NT2/D1 (cell line): ENCODE data around the gene ORMDL2.
"Not testable (repeated sequence)": the region's sequence is repeated elsewhere in the genome, so short reads cannot be mapped to it uniquely, and the experiment has no call there.

Experiments
- DNase-seq: peaks from one replicate; pipeline ENCODE4 v3.0.0-alpha.2; 2011; ENCODE audit warnings: low read depth, low spot score
- H3K27me3 ChIP-seq: 2 replicates; pipeline ENCODE4 v1.6.0; 2011; ENCODE audit warnings: mild to moderate bottlenecking; ENCODE audit not compliant: insufficient read length, insufficient read depth
- H3K36me3 ChIP-seq: 2 replicates; pipeline ENCODE4 v1.6.1; 2011; ENCODE audit warnings: mild to moderate bottlenecking, low read length, mixed read lengths; ENCODE audit not compliant: insufficient read depth, insufficient read length
- H3K4me1 ChIP-seq: 2 replicates; pipeline ENCODE4 v1.5.1; 2011; ENCODE audit not compliant: insufficient read depth, insufficient read length
- H3K4me3 ChIP-seq: 2 replicates; pipeline ENCODE4 v1.5.1; 2011; ENCODE audit warnings: low read depth; ENCODE audit not compliant: insufficient read length
- H3K9ac ChIP-seq: 2 replicates; pipeline ENCODE4 v1.6.0; 2011; ENCODE audit warnings: low read depth; ENCODE audit not compliant: insufficient read length
- H3K9me3 ChIP-seq: 2 replicates; pipeline ENCODE4 v1.5.1; 2011; ENCODE audit warnings: mild to moderate bottlenecking, low read length; ENCODE audit not compliant: insufficient read depth
- SUZ12 ChIP-seq: IDR thresholded peaks from 2 replicates; pipeline ENCODE4 v1.6.1; 2011; ENCODE audit not compliant: insufficient read length, insufficient read depth; ENCODE audit errors: extremely low read depth
- YY1 ChIP-seq: IDR thresholded peaks from 2 replicates; pipeline ENCODE4 v1.6.1; 2011; ENCODE audit not compliant: insufficient read length, insufficient read depth
- ZNF274 ChIP-seq: IDR thresholded peaks from 2 replicates; pipeline ENCODE4 v1.6.1; 2011; ENCODE audit warnings: mild to moderate bottlenecking, low read depth, low read length

Gene ORMDL2

GRCh38 chr12:55861396-55861795, 43.6 kb downstream of the ORMDL2 start:
- H3K9me3 ChIP-seq: peaks cover 10% of the 10 kb centered on the region; the same call in 1 of the 2 replicates
- H3K27me3 ChIP-seq: no peaks in the 10 kb centered on the region
- no peak for TF ChIP-seq ZNF274
- H3K9ac ChIP-seq: no peak overlapping the region
- no peak overlapping the region for H3K4me3 ChIP-seq
- peaks cover under 1% of the 10 kb centered on the region for H3K4me1 ChIP-seq
- DNase-seq: no peak
- H3K36me3 ChIP-seq: no peaks in the 10 kb centered on the region

DNA sequence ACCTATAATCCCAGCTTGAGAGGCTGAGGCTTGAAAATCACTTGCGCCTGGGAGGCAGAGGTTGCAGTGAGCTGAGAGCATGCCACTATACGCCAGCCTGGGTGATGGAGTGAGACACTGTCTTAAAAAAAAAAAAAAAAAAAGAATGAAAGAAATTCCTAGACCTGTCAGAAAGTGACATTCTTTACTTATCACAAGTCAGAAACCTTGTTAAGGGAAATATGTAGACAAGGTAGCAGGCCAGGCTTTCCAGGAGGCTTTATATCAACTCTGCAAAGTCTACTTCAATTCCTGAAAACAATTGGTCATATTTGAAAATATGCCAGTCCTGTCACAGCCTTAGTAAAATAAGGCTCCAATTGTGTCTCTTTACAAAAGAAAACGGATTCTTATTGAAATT, 44.0 kb downstream of the ORMDL2 start:
- H3K9me3 ChIP-seq: peaks cover 10% of the 10 kb centered on the region; the same call in 1 of the 2 replicates
- H3K4me3 ChIP-seq: no peak overlapping the region
- no peaks in the 10 kb centered on the region for H3K4me1 ChIP-seq
- no peak for DNase-seq
- H3K9ac ChIP-seq: no peak overlapping the region
- H3K36me3 ChIP-seq: no peaks in the 10 kb centered on the region
- H3K27me3 ChIP-seq: no peaks in the 10 kb centered on the region
- TF ChIP-seq SUZ12: no peak
- TF ChIP-seq YY1: no peak
- no peak for TF ChIP-seq ZNF274

- H3K4me1 ChIP-seq: no peaks in the 10 kb centered on the region
- H3K9ac ChIP-seq: no peak overlapping the region
Observed at GRCh38 chr12:55862286-55862685, 44.4 kb downstream of the ORMDL2 start.

GRCh38 chr12:55862931-55863330, 45.1 kb downstream of the ORMDL2 start:
- not testable (repeated sequence) for H3K4me3 ChIP-seq, H3K4me1 ChIP-seq, H3K36me3 ChIP-seq, DNase-seq, H3K9ac ChIP-seq, H3K27me3 ChIP-seq
- peaks cover 10% of the 10 kb centered on the region; the same call in 1 of the 2 replicates for H3K9me3 ChIP-seq

More at GRCh38 chr12:55862286-55862685, 44.4 kb downstream of the ORMDL2 start:
- no peak for TF ChIP-seq YY1
- TF ChIP-seq SUZ12: no peak
- TF ChIP-seq ZNF274: no peak
- Histone ChIP-seq H3K4me3 (no peak overlapping the region), H3K27me3 (no peaks in the 10 kb centered on the region), H3K36me3 (no peaks in the 10 kb centered on the region), H3K9me3 (peaks cover 10% of the 10 kb centered on the region; the same call in 1 of the 2 replicates)
- DNase-seq: no peak

- H3K9me3 ChIP-seq: peaks cover 10% of the 10 kb centered on the region; the same call in 1 of the 2 replicates
- TF ChIP-seq YY1 (no peak), ZNF274 (no peak), SUZ12 (no peak)
Observed at GRCh38 chr12:55865327-55865726, 47.5 kb downstream of the ORMDL2 start.

DNA sequence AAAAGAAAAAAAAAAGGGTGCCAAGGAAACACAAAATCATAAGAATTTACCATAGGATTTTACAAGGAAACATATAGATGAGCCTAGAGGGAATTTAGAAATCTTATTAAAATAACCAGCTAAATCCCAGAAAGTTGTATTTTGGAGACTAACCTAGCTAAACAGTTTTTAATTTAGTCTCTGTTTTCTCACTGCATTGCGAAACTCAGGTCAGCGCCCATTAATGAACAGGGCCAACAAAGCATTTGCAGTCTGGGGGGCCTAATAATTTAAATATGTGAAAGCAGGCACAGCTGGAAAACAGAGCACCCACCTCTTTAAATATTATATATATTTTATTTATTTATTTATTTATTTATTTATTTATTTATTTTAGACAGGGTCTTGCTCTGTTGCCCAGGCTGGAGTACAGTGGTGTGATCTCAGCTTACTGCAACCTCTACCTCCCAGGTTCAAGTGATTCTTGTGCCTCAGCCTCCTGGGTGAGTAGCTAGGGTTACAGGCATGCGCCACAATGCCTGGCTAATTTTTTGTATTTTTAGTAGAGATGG, 48.7 kb downstream of the ORMDL2 start:
- not testable (repeated sequence) for DNase-seq, H3K4me1 ChIP-seq, H3K27me3 ChIP-seq, H3K36me3 ChIP-seq, H3K4me3 ChIP-seq, H3K9ac ChIP-seq
- H3K9me3 ChIP-seq: peaks cover 10% of the 10 kb centered on the region; the same call in 1 of the 2 replicates

More at GRCh38 chr12:55865327-55865726, 47.5 kb downstream of the ORMDL2 start:
- H3K4me3 ChIP-seq: no peak overlapping the region
- DNase-seq: no peak
- H3K4me1 ChIP-seq: no peaks in the 10 kb centered on the region
- H3K36me3 ChIP-seq: no peaks in the 10 kb centered on the region
- H3K9ac ChIP-seq: no peak overlapping the region
- H3K27me3 ChIP-seq: no peaks in the 10 kb centered on the region
